DMS 273 (cell line): ENCODE data around the gene MCF2L.
A peak's percentile ranks its signal among the peaks of the same experiment; 100 is the strongest.
"Not testable (repeated sequence)": the region's sequence is repeated elsewhere in the genome, so short reads cannot be mapped to it uniquely, and the experiment has no call there.

Experiments
- DNase-seq: peaks from one replicate; lab custom pipeline; 2025; ENCODE audit not compliant: unreplicated experiment; lab: John Stamatoyannopoulos, UW

Gene MCF2L

DNA sequence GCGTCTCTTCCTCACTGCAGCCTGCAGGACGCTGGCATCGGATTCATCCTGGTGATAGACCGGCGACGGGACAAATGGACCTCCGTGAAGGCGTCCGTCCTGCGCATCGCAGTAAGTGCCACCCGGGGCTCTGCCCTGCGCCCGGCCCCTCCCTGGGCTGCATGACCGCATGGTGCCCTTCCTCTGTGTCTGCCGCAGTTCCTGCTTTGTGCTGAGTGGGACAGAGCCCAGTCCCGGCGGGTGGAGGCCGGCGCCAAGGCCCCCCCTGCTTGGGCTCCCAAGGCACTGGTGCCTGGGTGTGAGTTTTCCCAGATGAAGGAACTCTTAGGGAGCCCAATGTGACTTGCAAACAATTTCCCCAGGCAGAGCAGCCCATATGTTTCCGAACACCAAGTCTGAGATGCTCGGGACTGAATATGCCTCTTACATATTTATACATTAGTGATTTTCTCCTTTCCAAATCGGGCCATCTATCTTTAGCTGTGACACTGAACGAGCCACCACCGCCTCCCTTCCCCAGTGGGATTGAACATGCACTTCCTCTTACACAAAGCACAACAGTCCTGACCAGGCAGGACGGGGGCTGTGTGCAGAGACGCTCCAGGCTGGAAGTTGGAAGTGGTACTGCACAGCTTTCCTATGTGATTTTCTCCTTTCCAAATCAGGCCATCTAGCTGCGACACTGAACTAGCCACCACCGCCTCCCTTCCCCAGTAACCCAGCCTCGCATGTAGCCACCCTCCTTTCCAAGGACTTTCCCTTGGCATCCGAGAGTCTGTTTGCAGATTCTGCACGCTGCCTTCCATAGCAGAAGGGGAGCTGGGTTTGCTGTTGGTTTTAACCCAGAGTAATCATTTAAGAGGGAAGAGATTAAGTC is 76.5 kb downstream of the MCF2L start:
- no peak for DNase-seq

DNA sequence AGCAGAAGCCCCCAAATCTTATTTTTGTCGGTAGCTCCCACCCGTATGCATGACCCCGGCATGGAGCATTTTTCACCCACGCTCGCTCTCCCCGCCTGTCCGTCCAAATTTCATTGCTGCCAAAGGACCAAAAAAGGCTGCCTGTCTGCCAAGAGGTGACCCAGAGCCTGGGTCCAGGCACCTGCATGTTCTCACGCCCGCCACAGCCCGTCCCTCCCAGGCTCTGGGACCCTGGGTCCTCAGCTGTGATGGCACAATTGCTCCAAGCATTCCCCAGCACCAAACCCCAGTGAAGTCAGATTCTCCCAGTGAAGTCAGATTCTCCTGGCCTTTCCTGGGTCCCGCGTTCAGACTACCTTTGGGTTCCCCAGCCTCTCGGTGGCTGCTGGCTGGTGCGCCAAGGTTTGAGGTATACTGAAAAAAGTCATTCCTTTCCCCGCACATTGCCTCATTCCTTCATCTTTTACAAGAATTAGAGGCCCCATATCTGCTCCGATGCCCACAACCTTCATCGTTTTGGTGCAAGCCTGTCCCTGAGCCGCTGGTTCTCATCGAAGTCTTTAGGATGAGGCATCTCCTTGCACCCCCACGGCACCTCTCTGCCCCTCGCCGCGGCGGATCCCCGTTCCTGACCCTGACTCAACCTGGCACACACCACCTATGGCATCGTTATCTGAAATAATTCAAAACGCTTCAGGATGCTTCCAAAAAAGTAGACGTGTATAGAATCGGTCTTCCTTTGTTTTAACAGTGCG is 77.3 kb downstream of the MCF2L start:
- DNase-seq = no peak

DNA sequence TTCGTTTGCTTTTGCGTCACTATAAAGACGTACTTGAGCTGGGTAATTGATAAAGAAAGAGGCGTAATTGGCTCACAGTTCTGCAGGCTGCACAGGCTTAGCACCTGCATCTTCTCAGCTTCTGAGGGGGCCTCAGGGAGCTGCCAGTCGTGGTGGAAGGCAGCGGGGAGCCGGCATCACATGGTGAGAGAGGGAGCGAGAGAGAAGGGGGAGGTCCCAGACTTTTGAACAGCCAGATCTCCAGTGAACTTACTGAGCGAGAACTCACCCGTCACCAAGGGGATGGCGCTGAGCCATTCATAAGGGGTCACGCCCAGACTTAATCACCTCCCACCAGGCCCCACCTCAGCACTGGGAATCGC is 77.8 kb downstream of the MCF2L start:
- no peak for DNase-seq

DNA sequence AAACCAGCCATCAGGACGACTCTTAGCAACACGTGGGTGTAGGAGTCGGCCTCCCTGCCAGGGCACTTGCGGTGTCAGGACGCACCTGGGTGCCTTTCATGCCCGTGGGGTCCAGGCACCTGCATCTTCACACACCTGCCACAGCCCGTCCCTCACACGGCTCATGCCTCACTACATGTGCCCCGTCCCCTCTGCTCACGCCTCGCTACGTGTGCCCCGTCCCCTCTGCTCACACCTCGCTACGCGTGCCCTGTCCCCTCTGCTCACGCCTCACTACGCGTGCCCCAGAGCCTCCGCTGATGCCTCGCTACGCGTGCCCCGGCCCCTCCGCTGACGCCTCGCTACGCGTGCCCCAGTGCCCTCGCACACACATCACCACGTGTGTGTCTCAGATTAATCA is 78.6 kb downstream of the MCF2L start:
- no peak for DNase-seq

DNA sequence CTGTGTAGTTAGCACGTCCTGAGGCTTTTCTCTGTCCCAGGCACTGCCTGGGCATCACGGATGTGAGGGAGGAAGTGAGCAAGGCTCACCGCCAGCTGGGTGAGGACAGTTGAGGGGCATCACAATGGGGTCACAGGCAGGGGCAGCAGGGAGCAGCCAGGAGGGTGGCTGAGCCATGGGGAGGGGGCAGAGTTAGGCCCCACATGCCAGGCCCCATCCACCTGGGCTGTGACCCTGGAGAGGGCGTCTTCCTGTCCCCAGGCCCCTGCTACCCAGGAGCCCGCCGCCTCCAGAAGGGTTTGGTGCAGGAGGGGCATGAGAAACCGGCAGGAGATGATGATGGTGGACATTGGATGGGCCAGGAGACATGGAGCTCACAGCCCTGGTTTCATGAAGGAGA is 79.8 kb downstream of the MCF2L start:
- DNase-seq = no peak

DNA sequence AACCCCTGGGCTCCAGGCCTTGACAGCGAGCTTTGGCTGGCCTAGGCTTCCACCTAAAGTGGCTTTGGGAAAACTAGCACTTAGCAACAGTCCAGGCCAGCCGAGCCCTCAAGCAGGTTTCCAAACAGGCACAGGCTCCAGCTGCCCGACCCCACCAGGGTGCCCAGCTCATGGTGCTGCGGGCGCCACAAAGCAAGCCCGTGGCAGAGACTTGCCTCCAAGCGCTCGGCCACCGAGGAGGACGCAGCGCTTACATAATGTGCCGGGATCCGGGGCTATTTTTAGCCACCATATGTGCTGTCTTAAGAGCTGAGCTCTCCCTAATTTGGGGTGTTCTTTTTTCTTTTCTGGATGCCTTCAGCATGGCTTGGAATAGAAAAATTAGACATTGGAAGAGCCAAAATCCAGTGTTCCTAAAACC is 80.5 kb downstream of the MCF2L start:
- DNase-seq = peak; percentile 43

DNA sequence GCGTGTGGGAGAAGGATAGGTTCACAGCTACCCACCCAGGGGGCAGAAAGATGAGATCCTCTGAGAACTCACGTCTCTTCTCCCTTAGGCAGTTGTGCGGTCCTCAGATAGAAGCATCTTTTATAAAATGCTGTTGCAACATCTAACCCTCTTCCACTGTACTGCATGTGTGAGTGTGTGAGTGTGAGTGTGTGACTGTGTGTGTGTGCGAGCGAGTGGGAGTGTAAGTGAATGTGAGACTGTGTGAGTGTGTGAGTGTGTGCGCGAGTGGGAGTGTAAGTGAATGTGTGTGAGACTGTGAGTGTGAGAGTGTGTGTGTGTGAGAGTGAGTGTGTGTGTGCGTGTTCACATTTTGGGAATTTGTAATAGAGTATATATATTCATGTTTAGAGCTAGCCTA is 81.0 kb downstream of the MCF2L start:
- no peak for DNase-seq

DNA sequence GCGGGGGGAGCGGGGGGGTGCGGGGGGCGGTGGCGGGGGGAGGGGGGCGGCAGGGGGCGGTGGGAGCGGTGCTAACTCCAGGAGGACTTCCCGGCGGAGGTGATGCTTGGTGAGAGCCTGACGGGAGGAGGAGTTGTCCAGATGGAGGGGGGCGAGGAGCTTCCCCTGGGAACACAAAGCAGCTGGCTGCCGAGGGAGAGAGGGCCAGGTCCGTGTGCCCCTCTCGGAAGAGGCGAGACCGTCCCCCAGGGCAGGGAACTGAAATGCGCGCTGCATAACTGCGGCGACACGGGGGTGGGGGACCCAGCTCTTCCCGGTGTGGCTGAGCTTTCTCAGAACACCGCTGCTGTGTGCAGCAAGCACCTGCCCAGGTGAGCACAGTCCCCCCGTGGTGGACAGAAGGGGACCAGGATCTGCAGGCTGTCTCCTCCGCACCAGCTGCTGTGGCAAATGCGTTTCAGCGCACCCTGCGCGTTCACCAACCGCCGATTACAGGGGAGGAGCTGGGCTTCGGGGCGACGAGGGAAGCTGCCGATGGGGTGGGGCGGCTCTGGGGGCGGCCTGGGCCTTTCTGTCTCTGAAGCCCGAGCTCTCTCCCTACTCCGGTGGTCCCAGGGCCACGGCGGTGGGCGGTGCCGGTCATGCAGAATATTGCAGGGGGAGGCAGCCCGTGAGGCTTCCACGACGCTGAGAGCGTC is 81.9 kb downstream of the MCF2L start:
- DNase-seq = no peak

DNA sequence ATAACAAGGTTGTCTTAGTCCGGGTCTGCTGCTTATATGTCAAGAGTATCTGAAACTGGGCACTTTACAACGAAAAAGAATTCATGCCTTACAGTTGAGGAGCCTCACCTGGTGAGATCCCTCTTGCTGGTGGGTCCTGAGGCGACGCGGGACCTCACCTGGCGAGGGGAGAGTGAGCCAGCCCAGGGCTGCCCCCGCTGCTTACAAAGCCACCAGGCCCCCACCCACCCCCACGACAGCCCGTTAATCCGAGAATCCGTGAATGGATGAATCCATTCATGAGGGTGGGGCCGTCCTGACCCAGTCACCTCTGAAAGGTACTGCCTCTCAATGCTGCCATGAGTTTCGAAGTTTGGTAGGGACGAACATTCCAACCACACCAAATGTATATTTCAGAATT is 82.6 kb downstream of the MCF2L start:
- DNase-seq = no peak

DNA sequence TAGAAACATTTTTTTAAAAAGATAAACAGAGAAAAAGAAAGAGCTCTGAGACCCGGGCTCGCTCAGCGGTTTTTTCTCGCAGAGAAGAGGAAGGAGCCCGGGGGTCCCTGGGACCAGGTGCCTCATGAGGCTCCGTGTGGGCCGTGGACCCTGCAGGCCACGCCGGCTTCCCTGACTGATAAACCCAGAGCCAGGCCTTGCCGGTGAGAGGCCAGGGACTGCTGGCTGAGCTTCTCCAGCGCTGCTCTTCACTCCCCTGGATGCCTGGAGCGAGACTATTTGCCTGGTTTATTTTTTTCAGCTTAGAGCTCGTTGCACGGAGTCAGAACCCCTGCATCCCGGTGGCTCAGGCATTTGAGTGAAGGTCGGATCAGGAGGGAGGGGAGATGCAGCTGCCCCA is 83.2 kb downstream of the MCF2L start:
- DNase-seq = no peak

DNA sequence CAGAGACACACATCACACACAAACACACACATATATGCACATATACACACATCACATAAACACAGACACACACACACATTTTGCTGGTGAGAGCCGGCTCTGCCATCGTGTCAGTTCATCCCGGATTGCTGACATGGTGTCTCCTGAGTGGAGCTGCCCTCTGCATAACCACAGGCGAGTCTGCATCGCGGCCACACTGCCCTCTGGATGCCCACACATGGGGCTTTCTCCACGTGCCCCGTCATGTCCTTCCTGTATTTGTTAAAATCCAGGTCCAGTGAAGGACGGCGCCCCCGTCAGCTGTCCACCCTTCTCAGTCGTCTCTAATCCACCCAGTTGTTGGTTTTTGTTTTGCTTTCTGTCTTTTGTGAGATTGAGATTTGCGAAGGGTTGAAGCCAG is 84.0 kb downstream of the MCF2L start:
- DNase-seq = no peak

DNA sequence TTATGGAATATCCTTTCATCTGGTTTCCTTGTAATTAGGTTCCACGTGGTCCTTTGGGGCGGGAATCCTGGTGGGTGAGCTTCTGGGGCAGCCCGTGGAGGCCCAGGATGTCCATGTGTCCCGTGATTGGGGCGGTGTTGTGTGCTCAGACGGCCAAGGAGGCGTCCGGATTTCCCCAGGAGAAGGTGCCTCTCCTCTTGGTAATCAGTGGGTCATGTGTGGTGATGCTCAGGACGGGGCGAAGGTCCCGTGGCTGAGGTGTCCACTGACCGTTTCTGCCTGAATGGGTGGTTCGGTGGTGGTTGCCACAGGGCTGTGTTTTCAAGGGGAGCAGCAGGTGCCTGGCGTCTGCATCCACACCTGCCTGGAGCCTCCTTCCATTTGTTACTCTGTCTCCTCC is 84.4 kb downstream of the MCF2L start:
- DNase-seq = no peak

DNA sequence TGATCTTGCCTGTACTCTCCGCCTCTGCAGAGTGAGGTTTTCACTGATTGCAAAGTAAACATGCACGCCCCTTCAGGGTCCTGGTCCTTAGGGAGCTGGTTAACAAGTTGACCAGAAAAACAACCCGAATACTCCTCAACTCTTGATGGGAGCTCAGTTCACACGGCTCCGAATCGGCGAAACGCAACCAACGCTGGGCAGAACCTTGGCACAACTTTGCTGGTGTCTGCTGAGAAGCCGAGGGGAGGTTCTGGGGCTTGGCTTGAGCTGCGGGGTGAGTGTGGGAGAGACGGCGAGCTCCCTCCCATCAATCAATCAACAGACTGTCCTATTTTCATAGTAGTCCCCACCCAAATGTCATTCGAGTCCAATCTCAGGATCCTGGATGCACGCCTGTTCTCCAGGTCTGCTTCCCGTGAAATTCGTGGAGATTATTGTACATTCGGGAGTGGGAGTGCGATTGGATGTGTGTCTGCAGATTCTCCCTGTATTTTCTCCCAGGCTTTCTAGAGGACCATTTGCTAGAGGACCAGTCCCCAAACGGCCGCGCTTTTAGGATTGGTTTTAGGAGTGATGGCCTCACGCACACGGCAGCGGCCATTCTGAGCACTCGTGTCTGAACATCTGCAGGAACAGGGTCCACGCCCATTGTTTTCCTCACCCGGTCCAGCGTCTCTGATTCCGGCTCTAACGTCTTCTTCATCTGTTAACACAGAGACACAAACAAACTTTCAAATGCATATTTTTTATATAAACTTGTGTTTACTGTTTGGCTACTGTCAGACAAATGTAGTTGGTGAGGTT is 85.0 kb downstream of the MCF2L start:
- DNase-seq = no peak

DNA sequence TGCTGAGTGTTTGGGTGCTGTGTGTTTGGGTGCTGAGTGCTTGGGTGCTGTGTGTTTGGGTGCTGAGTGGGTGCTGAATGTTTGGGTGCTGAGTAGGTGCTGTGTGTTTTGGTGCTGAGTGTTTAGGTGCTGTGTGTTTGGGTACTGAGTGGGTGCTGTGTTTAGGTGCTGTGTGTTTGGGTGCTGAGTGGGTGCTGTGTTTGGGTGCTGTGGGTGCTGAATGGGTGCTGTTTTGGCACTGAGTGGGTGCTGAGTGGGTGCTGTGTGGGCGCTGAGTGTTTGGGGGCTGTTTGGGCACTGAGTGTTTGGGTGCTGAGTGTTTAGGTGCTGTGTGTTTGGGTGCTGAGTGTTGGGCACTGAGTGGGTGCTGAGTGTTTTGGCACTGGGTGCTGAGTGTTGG is 88.1 kb downstream of the MCF2L start:
- DNase-seq = no peak

DNA sequence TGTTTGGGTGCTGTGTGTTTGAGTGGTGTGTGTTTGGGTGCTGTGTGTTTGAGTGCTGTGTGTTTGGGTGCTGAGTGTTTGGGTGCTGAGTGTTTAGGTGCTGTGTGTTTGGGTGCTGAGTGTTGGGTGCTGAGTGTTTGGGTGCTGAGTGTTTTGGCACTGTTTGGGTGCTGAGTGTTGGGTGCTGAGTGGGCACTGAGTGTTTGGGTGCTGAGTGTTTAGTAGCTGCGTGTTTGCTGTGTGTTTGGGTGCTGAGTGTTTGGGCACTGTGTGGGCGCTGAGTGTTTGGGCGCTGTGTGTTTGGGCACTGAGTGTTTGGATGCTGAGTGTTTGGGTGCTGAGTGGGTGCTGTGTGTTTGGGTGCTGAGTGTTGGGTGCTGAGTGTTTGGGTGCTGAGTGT is 88.5 kb downstream of the MCF2L start:
- DNase-seq = not testable (repeated sequence)

DNA sequence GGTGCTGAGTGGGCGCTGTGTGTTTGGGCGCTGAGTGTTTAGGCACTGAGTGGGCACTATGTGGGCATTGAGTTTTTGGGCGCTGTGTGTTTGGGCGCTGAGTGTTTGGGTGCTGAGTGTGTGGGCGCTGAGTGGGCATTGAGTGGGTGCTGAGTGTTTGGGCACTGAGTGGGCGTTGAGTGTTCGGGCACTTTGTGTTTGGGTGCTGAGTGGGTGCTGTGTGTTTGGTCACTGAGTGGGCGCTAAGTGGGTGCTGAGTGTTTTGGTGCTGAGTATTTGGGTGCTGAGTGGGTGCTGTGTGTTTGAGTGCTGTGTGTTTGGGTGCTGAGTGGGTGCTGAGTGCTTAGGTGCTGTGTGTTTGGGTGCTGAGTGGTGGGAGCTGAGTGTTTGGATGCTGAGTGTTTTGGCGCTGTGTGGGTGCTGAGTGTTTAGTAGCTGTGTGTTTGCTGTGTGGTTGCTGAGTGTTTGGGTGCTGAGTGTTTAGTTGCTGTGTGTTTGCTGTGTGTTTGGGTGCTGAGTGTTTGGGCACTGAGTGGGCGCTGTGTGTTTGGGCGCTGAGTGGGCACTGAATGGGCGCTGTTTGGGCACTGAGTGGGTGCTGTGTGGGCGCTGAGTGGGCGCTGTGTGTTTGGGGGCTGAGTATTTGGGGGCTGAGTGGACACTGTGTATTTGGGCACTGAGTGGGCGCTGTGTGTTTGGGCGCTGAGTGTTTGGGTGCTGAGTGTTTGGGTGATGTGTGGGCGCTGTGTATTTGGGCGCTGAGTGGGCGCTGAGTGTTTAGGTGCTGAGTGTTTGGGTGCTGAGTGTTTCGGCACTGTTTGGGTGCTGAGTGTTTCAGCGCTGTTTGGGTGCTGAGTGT is 89.3 kb downstream of the MCF2L start:
- DNase-seq = no peak

DNA sequence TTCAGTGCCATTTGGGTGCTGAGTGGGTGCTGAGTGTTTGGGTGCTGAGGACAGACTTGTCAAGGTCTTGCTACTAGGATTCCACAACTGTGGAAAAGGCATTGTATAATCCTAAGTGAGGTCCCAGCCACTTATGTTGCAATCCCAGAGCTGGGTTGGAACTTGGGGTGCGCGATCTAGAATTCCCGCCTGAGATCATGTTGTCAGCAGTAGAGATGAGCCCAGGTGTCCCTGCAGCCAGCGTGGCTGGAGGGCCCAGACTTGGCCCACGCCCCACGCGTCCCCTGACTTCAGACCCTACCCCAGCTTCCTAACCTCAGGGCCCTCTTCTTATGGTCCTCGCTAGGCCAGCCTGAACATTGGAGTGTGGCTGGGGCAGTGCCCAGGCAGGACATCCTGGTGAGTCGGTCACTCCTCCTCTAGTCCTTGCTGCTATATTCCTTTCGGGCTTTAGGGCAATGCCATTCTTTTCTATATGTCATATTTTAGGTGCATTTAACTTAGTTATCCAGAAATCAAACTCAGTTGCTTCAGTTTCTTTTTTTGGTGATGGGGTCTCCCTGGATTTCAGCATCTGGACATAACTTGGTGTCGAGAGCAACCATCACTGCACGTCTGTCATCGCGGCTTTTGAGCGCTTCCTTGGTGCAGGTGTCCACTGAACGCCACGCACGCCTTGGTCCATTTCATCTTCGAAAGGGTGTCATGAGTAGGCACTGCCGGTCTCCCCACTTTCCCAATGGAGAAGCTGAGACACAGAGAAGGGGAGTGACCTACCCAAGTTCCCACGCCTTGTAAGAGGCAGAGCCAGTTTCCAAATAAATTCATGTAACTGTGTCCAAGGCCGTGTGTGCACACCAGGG is 90.2 kb downstream of the MCF2L start:
- DNase-seq = no peak

DNA sequence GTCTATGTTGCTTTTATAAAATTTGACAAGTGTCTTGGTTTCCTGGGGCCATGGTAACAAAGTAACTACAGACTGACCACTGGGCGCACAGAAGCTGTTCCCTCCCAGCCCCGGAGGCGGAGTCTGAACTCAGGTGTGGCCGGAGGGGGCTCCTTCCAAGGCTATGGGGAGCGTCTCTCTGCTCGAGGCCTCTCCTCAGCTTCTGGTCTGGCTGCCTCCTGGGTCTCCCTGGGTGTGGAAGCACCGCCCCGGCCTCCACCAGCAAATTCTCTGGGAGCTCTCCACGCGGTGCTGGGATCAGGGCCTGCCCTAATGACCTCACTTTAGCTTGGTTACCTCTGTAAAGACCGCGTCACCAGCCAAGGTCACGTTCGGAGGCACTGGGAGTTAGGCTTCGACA is 90.9 kb downstream of the MCF2L start:
- DNase-seq = no peak

DNA sequence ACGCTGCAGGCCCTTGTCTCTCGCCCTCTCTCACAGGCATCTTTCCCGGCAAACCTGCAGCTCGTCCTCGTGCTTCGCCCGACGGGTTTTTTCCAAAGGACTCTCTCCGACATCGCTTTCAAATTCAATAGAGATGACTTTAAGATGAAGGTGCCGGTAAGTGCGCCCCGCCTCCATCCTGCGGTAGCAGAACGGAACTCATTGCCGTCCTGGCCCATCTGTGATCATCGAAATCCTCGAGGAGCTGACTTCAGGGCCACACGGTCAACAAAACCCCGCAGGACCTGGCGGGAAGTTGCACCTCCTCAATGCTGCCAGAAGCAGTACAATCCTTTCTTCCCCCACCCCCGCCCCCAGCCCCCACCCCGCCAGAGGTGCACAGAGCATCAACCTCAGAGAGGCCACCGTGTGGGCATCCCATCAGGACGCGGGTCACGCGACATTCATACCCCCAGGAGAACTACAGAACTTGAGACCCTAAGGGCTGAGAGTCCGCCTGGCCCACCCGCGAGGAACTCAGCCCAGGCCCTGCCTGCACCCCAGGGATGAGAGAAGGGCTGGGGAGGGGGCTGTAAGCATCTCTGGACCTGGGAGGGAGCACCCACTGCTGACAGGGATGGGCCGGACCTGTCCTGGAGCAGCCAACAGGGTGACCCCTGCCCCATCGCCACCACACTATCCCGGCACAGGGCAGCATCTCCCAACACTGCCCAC is 91.7 kb downstream of the MCF2L start:
- no peak for DNase-seq
